Effector memory CD4-positive, alpha-beta T cell (primary cell): ENCODE measurements around the gene ZNF385A.
A peak's percentile ranks its signal among the peaks of the same experiment; 100 is the strongest.
"Not testable (repeated sequence)": the region's sequence is repeated elsewhere in the genome, so short reads cannot be mapped to it uniquely, and the experiment has no call there.

Experiments
- DNase-seq, 3 donors: peaks; one replicate each; pipeline ENCODE4 v3.0.0-alpha.2; 2020
- H3K27ac ChIP-seq: 2 replicates; pipeline ENCODE4 v1.7.0; 2013; ENCODE audit warnings: mild to moderate bottlenecking, low read length, moderate library complexity; ENCODE audit not compliant: insufficient read depth, poor library complexity, severe bottlenecking
- H3K27me3 ChIP-seq: replicated peaks from 2 replicates; pipeline ENCODE4 v1.7.0; 2013; ENCODE audit warnings: mild to moderate bottlenecking, low read length; ENCODE audit not compliant: insufficient read depth, control insufficient read depth, poor library complexity, severe bottlenecking
- H3K36me3 ChIP-seq: 2 replicates; pipeline ENCODE4 v1.7.0; 2013; ENCODE audit warnings: mild to moderate bottlenecking, low read length, moderate library complexity; ENCODE audit not compliant: control insufficient read depth, insufficient read depth
- H3K4me1 ChIP-seq: 2 replicates; pipeline ENCODE4 v1.7.0; 2013; ENCODE audit warnings: low read length, mild to moderate bottlenecking; ENCODE audit not compliant: control insufficient read depth, insufficient read depth, poor library complexity, severe bottlenecking
- H3K4me3 ChIP-seq: 2 replicates; pipeline ENCODE4 v1.7.0; 2013; ENCODE audit warnings: low read length, low read depth, mild to moderate bottlenecking; ENCODE audit not compliant: insufficient read depth, poor library complexity, severe bottlenecking
- H3K9me3 ChIP-seq: 2 replicates; pipeline ENCODE4 v1.7.0; 2013; ENCODE audit warnings: mild to moderate bottlenecking, low read length, moderate library complexity; ENCODE audit not compliant: control insufficient read depth

ZNF385A gene

DNA sequence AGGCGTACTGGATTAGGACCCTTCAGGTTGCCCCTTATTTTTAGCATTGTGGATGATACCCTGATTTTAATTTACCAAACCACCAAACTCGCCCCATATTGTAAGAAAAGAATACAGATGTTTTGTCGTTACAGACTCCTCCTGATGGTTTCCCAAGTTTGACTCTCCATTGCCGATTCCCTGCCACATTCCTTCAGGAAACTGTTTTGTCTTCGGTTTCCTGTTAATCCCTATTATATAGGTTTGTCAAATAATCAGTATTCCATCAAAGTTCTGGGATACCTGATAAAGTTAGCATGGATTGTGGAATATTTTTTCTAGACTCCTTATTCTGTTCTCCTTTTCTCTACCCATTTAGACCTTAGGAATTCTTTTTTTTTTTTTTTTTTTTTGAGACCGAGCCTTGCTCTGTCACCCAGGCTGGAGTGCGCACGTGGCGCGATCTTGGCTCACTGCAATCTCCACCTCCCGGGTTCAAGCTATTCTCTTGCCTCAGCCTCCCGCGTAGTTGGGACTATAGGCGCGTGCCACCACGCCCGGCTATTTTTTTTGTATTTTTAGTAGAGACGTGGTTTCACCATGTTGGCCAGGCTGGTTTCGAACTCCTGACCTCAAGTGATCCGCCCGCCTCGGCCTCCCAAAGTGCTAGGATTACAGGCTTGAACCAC is 59.0 kb downstream of the ZNF385A start:
- not testable (repeated sequence) for H3K9me3 ChIP-seq, DNase-seq, H3K27me3 ChIP-seq, H3K36me3 ChIP-seq
- peaks cover 18% of the 10 kb centered on the region for H3K4me1 ChIP-seq
- H3K4me3 ChIP-seq: peak overlapping the region; percentile 78
- H3K27ac ChIP-seq: peak overlapping the region; percentile 79

DNA sequence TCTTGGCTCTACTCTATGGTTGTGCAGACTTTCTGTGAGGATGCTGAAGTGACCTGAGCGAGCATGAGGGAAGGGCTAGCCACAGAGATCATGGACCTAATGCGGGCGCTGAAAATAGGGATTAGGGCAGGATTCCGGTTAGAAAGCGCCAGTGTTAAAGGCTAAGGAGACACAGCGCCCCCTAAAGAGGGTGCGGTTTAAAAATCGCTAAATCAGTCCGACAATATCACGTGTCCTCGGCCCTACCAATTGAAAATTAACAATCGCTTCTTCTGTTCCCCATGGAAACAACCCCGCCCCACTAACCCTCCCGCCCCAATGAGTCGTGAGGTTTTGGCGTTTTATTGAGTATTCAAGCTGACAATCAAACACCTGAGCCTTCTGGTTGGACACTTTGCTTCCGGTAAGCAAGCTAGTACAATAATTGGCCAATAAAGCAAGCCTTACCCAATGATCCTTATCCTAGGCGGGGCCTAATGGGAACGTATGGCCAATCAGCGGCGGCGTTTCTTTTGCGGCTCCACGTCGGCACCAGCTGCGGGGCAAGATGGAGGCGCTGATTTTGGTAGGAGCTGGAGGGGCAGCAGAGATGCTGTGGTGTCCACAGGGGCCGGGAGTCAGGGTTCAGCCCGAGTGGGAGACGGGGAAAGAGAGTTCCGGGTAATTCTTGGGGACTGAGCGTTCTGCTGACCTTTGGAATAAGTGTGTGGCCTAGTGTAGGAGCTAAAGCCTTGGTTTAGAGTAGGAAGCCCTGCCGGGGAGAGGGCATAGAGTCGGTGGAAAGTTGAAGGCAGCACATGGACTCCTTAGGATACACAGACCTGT is 59.7 kb downstream of the ZNF385A start, which contains the start of gene COPZ1:
Gene COPZ1, plus strand, starts transcription at position 515 of the 825 bp plus-strand sequence. Its CDS starts 33 bp downstream, at position 548.
- Histone ChIP-seq H3K27ac (peak within 1 kb of the TSS; percentile 79), H3K9me3 (no peaks in the 10 kb centered on the region), H3K36me3 (no peaks in the 10 kb centered on the region), H3K4me3 (peak within 1 kb of the TSS; percentile 78), H3K27me3 (no peaks in the 10 kb centered on the region), H3K4me1 (peaks cover 14% of the 10 kb centered on the region)
- peak; percentile 88 to 94 (median 92) for DNase-seq

DNA sequence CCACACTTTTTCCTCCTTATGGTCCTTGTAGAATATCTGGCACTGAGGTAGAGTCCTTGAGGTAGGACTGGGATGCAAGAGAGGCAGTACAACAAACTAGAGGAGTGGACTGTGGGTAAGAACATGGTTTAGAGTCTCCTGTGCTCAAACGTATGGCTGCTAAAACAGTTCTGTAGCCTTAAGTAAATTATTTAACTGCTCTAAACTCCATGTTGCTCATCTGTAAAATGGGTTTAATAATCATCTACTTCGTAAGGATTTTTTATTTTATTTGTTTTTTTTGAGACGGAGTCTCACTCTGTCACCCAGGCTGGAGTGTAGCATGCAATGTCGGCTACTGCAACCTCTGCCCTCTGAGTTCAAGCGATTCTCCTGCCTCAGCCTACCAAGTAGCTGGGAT is 63.2 kb downstream of the ZNF385A start:
- Histone ChIP-seq H3K36me3 (no peaks in the 10 kb centered on the region), H3K27me3 (no peaks in the 10 kb centered on the region), H3K4me3 (no peak overlapping the region), H3K9me3 (no peaks in the 10 kb centered on the region), H3K27ac (no peak overlapping the region), H3K4me1 (peaks cover 9% of the 10 kb centered on the region)
- no peak for DNase-seq
